ENCODE measurements around the gene MTMR11.
"Not testable (repeated sequence)": the region's sequence is repeated elsewhere in the genome, so short reads cannot be mapped to it uniquely, and the experiment has no call there.

MTMR11 gene

GRCh38 chr1:149936170-149936991, at the start of gene MTMR11:
Gene MTMR11, minus strand, starts transcription at chr1:149936879. Its CDS starts 232 bp downstream, at chr1:149936647.
- DNase-seq (ENCODE audit: low read depth in 2 of 2): no peak

- no peak for DNase-seq (ENCODE audit: low read depth in 2 of 2)
These were observed 43.4 kb upstream of the MTMR11 start for GRCh38 chr1:149979972-149980540.

- no peak for DNase-seq (ENCODE audit: low read depth in 2 of 2)
These were observed 42.7 kb upstream of the MTMR11 start for GRCh38 chr1:149979245-149979971.

- no peak for DNase-seq (ENCODE audit: low read depth in 2 of 2)
These were observed 41.9 kb upstream of the MTMR11 start for GRCh38 chr1:149978547-149979023.

GRCh38 chr1:149977345-149977744, 40.7 kb upstream of the MTMR11 start:
- DNase-seq (ENCODE audit: low read depth in 2 of 2): no peak

- no peak for DNase-seq (ENCODE audit: low read depth in 2 of 2)
These were observed 35.9 kb upstream of the MTMR11 start for GRCh38 chr1:149972547-149972946.

- no peak for DNase-seq (ENCODE audit: low read depth in 2 of 2)
These were observed 31.0 kb upstream of the MTMR11 start for GRCh38 chr1:149967646-149968045.

GRCh38 chr1:149967041-149967440, 30.4 kb upstream of the MTMR11 start:
- no peak for DNase-seq (ENCODE audit: low read depth in 2 of 2)

GRCh38 chr1:149966405-149966804, 29.7 kb upstream of the MTMR11 start:
- no peak for DNase-seq (ENCODE audit: low read depth in 2 of 2)

GRCh38 chr1:149965440-149965839, 28.8 kb upstream of the MTMR11 start:
- DNase-seq (ENCODE audit: low read depth in 2 of 2): no peak

GRCh38 chr1:149963358-149963757, 26.7 kb upstream of the MTMR11 start:
- DNase-seq (ENCODE audit: low read depth in 2 of 2): no peak

- no peak for DNase-seq (ENCODE audit: low read depth in 2 of 2)
These were observed 26.1 kb upstream of the MTMR11 start for GRCh38 chr1:149962736-149963135.

- peak in 1 of 2 donors; percentile 5 for DNase-seq (ENCODE audit: low read depth in 2 of 2)
These were observed 25.5 kb upstream of the MTMR11 start for GRCh38 chr1:149962039-149962647.

- DNase-seq (ENCODE audit: low read depth in 2 of 2): not testable (repeated sequence)
These were observed 20.9 kb upstream of the MTMR11 start for GRCh38 chr1:149957548-149957947.

GRCh38 chr1:149949911-149950310, 13.2 kb upstream of the MTMR11 start:
- no peak for DNase-seq (ENCODE audit: low read depth in 2 of 2)

GRCh38 chr1:149945206-149945605, 8.5 kb upstream of the MTMR11 start:
- DNase-seq (ENCODE audit: low read depth in 2 of 2): no peak

GRCh38 chr1:149942885-149943284, 6.2 kb upstream of the MTMR11 start:
- DNase-seq (ENCODE audit: low read depth in 2 of 2): no peak

GRCh38 chr1:149942207-149942606, 5.5 kb upstream of the MTMR11 start:
- no peak for DNase-seq (ENCODE audit: low read depth in 2 of 2)

- DNase-seq (ENCODE audit: low read depth in 2 of 2): no peak
These were observed 3.7 kb upstream of the MTMR11 start for GRCh38 chr1:149940427-149940826.

GRCh38 chr1:149938668-149939003, 2.0 kb upstream of the MTMR11 start:
- not testable (repeated sequence) for DNase-seq (ENCODE audit: low read depth in 2 of 2)

GRCh38 chr1:149937759-149938158, 1.1 kb upstream of the MTMR11 start:
- DNase-seq (ENCODE audit: low read depth in 2 of 2): no peak

GRCh38 chr1:149936992-149937705, 470 bp upstream of the MTMR11 start:
- no peak for DNase-seq (ENCODE audit: low read depth in 2 of 2)

Measured in stimulated activated CD8-positive, alpha-beta memory T cell treated with anti-CD3 and anti-CD28 coated beads, Interleukin-7, amount 100 ng/mL, for 4 hours (primary cell).